ENCODE data around the gene KCNH3.

Gene KCNH3

GRCh38 chr12:49568442-49569162, 29.8 kb downstream of the KCNH3 start:
- TF ChIP-seq POLR2A (IDR thresholded peaks at IDR 0.05; ENCODE audit: low read depth, low read length) (no peak), TAF1 (IDR thresholded peaks at IDR 0.05; ENCODE audit: borderline replicate concordance, low read depth, low read length) (no peak), POLR2AphosphoS5 (IDR thresholded peaks at IDR 0.05; ENCODE audit: low read depth, low read length) (no peak)
- no peak for FAIRE-seq
- DNase-seq (ENCODE audit: insufficient read length) = no peak

- TF ChIP-seq POLR2AphosphoS5 (IDR thresholded peaks at IDR 0.05; ENCODE audit: low read depth, low read length) (no peak), TAF1 (IDR thresholded peaks at IDR 0.05; ENCODE audit: borderline replicate concordance, low read depth, low read length) (no peak), POLR2A (IDR thresholded peaks at IDR 0.05; ENCODE audit: low read depth, low read length) (no peak)
- no peak for DNase-seq (ENCODE audit: insufficient read length)
- FAIRE-seq = no peak
Observed at GRCh38 chr12:49577589-49578315, 38.9 kb downstream of the KCNH3 start.

DNA sequence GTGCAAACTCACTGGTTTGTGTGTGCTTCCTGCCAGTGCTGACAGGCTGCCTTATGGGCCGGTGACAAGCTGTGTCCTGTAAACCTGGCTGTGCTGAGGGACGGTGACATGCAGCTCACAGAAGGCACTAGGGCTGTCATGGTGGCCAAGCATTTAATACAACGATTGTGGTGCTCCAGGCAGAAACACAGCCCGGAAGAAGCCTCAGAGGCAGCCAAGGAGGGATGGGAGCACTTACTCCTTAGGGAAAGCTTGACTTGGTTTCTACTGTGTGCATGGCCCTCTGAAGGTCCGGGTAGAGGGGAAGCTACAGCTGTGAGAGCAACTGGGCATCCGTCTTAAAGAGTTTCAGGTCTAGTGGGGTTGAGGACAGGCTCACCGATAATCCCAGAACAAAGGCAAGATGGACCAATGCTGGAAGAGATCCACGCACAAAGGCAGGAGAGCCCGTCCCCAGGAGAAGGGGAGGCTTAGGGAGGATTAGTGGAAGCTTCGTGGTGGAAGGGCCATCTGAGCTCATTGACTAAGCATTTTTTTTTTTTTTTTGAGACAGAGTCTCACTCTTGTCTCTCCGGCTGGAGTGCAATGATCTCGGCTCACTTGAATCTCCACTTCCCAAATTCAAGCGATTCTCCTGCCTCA, 39.8 kb downstream of the KCNH3 start:
- TF ChIP-seq POLR2AphosphoS5 (IDR thresholded peaks at IDR 0.05; ENCODE audit: low read depth, low read length) = no peak
- TF ChIP-seq POLR2A (IDR thresholded peaks at IDR 0.05; ENCODE audit: low read depth, low read length) = no peak
- TF ChIP-seq TAF1 (IDR thresholded peaks at IDR 0.05; ENCODE audit: borderline replicate concordance, low read depth, low read length) = no peak
- no peak for DNase-seq (ENCODE audit: insufficient read length)
- FAIRE-seq = no peak

DNA sequence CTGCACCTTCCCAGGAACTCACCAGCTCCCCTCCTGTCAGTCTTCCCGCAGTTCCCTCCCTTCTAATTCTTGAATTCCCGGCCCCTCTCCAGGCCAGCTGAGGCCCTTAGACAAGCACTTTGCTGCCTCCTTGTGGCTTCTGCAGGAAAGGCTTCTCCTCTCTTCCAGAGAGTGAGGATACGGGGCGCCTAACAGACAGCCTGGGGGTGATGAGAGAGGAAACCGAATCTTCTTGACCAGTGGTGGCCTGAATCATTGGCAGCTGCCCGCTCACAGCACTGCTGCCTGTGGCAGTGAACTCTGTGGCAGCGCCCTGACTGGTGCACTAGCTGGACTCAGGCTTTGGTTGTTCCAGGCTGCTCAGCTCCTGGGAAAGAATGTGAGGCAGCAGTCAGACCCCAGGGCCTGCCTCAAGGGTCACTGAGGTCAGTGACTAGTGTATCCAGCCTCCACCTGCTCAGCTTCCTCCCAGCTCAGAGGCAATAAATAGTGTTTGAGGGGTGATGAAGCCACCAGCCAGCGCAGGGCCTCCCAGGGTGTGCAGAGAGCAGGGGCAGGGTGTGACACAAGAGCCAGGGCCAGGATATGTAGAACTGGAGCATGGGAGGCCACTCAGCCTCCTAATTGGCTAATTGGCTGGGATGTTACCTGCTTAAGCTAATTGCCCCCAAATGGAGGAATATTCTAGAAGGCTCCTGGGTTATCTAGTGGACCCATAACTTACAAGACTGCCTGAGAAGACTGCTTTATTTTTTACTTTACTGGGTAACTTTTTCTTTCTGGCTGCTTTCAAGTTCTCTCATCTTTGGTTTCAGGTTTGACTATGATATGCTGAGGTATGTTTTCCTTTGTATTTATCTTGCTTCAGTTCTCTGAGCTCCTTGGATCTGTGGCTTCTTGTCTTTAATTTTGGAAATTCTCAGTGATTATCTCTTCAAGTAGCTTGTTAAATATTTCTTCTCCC, 42.0 kb downstream of the KCNH3 start:
- DNase-seq (ENCODE audit: insufficient read length) = peak; percentile 59
- TF ChIP-seq POLR2AphosphoS5 (IDR thresholded peaks at IDR 0.05; ENCODE audit: low read depth, low read length) (no peak), TAF1 (IDR thresholded peaks at IDR 0.05; ENCODE audit: borderline replicate concordance, low read depth, low read length) (no peak), POLR2A (IDR thresholded peaks at IDR 0.05; ENCODE audit: low read depth, low read length) (no peak)
- peak; percentile 92 for FAIRE-seq

GRCh38 chr12:49582201-49582600, 43.4 kb downstream of the KCNH3 start:
- TF ChIP-seq POLR2A (IDR thresholded peaks at IDR 0.05; ENCODE audit: low read depth, low read length) = no peak
- TF ChIP-seq POLR2AphosphoS5 (IDR thresholded peaks at IDR 0.05; ENCODE audit: low read depth, low read length) = no peak
- no peak for TF ChIP-seq TAF1 (IDR thresholded peaks at IDR 0.05; ENCODE audit: borderline replicate concordance, low read depth, low read length)
- DNase-seq (ENCODE audit: insufficient read length) = no peak
- FAIRE-seq = peak; percentile 36

- FAIRE-seq = no peak
- no peak for TF ChIP-seq POLR2A (IDR thresholded peaks at IDR 0.05; ENCODE audit: low read depth, low read length)
- no peak for TF ChIP-seq TAF1 (IDR thresholded peaks at IDR 0.05; ENCODE audit: borderline replicate concordance, low read depth, low read length)
- no peak for TF ChIP-seq POLR2AphosphoS5 (IDR thresholded peaks at IDR 0.05; ENCODE audit: low read depth, low read length)
- DNase-seq (ENCODE audit: insufficient read length) = no peak
Observed at GRCh38 chr12:49582850-49583249, 44.0 kb downstream of the KCNH3 start.

DNA sequence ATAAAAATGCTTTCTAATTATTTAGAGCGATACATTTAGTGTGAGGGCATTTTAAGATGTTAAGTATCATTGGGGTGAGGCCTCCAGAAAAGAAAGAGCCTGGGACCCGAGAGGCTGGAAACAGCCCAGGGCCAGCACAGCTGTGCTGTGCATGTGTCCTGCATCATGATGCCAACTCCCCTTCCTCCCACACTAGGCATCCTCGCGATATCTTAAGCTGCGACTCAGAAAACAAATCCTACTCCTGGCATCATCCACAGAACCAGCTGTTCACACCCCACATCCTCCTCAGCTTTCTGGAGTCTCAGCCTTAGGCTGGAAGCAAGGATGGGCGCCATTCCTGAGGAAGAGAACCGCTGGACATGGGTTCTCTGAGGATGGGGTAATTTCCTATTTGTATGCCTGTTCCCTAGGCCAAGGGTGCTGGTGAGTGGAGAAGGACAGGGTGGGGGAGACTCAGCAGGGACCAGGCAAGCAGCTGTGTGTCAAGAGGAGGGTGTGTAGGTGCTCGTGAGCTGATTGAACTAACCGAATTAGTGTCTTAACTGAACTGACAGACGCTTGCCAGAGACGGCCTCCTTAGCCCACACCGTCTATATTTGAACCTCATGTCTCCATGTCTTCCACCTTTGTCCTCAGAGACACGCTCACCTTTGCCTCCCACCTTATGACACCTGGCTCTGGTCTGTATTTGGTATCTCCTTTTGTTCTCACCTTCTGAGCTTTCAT, 44.7 kb downstream of the KCNH3 start:
- TF ChIP-seq POLR2A (IDR thresholded peaks at IDR 0.05; ENCODE audit: low read depth, low read length) = no peak
- TF ChIP-seq TAF1 (IDR thresholded peaks at IDR 0.05; ENCODE audit: borderline replicate concordance, low read depth, low read length) = no peak
- no peak for TF ChIP-seq POLR2AphosphoS5 (IDR thresholded peaks at IDR 0.05; ENCODE audit: low read depth, low read length)
- FAIRE-seq = no peak
- DNase-seq (ENCODE audit: insufficient read length) = no peak

DNA sequence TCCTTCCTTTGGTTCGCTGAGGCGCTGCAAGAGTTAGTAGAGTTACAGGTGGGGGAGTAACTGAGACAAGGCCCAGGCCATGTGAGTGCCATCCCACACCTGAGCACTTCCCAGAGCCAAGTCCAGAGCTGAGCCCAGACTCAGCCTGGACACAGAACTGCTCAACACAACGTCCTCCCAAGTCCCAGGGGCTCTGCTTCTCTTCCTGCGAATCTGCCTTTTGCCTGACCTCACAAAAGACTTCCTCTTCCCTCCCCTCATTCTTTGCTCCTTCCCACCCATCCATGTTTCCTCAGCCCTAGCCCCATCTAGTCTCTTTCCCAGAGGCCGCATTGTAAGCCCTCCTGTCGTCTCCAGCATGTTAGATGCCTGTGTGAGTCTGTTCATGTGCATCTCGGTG, 45.8 kb downstream of the KCNH3 start:
- FAIRE-seq (no peak), DNase-seq (ENCODE audit: insufficient read length) (no peak)
- TF ChIP-seq POLR2A (IDR thresholded peaks at IDR 0.05; ENCODE audit: low read depth, low read length) (no peak), POLR2AphosphoS5 (IDR thresholded peaks at IDR 0.05; ENCODE audit: low read depth, low read length) (no peak), TAF1 (IDR thresholded peaks at IDR 0.05; ENCODE audit: borderline replicate concordance, low read depth, low read length) (no peak)

- DNase-seq (ENCODE audit: insufficient read length) = no peak
- FAIRE-seq = no peak
- TF ChIP-seq TAF1 (IDR thresholded peaks at IDR 0.05; ENCODE audit: borderline replicate concordance, low read depth, low read length) (no peak), POLR2AphosphoS5 (IDR thresholded peaks at IDR 0.05; ENCODE audit: low read depth, low read length) (no peak), POLR2A (IDR thresholded peaks at IDR 0.05; ENCODE audit: low read depth, low read length) (no peak)
Observed at GRCh38 chr12:49585477-49586459, 46.9 kb downstream of the KCNH3 start.
